NAMALWA (cell line): Measurements from ENCODE around the gene CALCA.
"Not testable (repeated sequence)": the region's sequence is repeated elsewhere in the genome, so short reads cannot be mapped to it uniquely, and the experiment has no call there.

Experiments
- DNase-seq: peaks from one replicate; pipeline ENCODE4 v3.0.0-alpha.2; 2015; ENCODE audit warnings: low spot score

The CALCA gene

GRCh38 chr11:14971865-14972580 lies at the start of gene CALCA:
Gene CALCA, minus strand, starts transcription at chr11:14972351. Its CDS starts 1,159 bp downstream, at chr11:14971192.
- no peak for DNase-seq

GRCh38 chr11:15016200-15016599 lies 44.0 kb upstream of the CALCA start:
- no peak for DNase-seq

- DNase-seq = no peak
Observed at GRCh38 chr11:15011776-15012345, 39.7 kb upstream of the CALCA start.

GRCh38 chr11:15010865-15011264 lies 38.7 kb upstream of the CALCA start:
- no peak for DNase-seq

GRCh38 chr11:15006139-15006759 lies 34.1 kb upstream of the CALCA start:
- DNase-seq = peak; percentile 70

- DNase-seq = not testable (repeated sequence)
Observed at GRCh38 chr11:14988133-14988532, 16.0 kb upstream of the CALCA start.

- no peak for DNase-seq
Observed at GRCh38 chr11:14981507-14981906, 9.4 kb upstream of the CALCA start.

GRCh38 chr11:14980854-14981253 lies 8.7 kb upstream of the CALCA start:
- DNase-seq = no peak

GRCh38 chr11:14977101-14977880 lies 5.1 kb upstream of the CALCA start:
- DNase-seq = no peak

GRCh38 chr11:14975252-14975587 lies 3.1 kb upstream of the CALCA start:
- DNase-seq = no peak

- DNase-seq = peak; percentile 73
Observed at GRCh38 chr11:14974515-14975251, 2.5 kb upstream of the CALCA start.

GRCh38 chr11:14973621-14974514 lies 1.7 kb upstream of the CALCA start:
- DNase-seq = peak; percentile 23

GRCh38 chr11:14972581-14973495 lies 687 bp upstream of the CALCA start:
- no peak for DNase-seq

GRCh38 chr11:14969901-14970323 lies 2.2 kb downstream of the CALCA start:
- peak; percentile 66 for DNase-seq

GRCh38 chr11:14967581-14968243 lies 4.4 kb downstream of the CALCA start:
- no peak for DNase-seq

GRCh38 chr11:14956111-14956510 lies 16.0 kb downstream of the CALCA start:
- no peak for DNase-seq

GRCh38 chr11:14954581-14954980 lies 17.6 kb downstream of the CALCA start:
- no peak for DNase-seq

GRCh38 chr11:14953904-14954303 lies 18.2 kb downstream of the CALCA start:
- no peak for DNase-seq

GRCh38 chr11:14949437-14950147 lies 22.6 kb downstream of the CALCA start:
- no peak for DNase-seq
